ENCODE data around the gene WRAP53.
A peak's percentile ranks its signal among the peaks of the same experiment; 100 is the strongest.

WRAP53 gene

DNA sequence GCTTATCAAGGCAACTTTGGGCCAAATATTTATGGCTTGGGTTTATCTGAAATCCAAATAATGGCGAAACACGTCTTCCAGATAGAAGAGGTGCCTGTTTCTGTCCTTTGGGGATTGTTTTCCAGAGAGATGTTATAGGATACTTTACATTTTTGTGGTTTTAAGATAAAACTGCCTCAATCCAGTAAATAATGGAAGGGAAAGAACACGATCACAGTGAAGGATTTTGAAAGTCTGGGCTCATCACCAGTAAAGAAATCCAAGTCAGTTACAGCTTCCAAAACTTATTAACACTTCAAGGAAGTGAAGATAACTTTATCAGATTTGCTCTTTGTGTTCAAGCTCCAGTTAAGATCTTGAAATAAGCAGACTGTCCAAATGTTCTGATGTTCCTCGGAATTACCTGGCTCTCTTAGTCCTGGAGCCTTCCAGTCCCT, 59.4 kb downstream of the WRAP53 start:
- no peak for DNase-seq

DNA sequence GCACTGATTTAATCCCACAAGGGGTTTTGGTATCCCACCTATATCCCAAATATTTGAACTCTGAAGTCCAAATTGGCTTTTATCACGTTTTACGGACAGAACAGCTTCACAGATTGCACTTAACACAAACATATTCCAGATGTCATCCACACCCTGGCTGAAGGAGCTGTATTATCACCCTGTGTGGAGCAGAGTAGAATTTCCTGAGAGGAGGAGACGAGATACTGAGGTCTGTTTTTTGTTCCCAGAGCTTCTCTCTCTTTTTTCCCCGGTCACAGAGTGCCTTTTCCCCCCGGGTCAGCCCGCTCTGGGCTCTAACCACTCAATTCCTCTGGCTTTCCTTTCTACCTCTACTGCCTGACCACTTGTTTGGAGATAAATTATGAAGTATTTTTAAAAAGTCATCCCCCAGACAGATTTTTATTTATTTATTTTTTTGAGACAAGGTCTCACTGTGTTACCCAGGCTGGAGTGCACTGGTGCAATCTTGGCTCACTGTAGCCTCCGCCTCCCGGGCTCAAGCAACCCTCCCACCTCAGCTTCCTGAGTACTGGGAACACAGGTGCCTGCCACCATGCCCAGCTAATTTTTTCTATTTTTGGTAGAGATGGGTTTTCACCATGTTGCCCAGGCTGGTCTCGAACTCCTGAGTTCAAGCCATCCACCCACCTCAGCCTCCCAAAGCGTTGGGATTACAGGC, 59.9 kb downstream of the WRAP53 start:
- no peak for DNase-seq

DNA sequence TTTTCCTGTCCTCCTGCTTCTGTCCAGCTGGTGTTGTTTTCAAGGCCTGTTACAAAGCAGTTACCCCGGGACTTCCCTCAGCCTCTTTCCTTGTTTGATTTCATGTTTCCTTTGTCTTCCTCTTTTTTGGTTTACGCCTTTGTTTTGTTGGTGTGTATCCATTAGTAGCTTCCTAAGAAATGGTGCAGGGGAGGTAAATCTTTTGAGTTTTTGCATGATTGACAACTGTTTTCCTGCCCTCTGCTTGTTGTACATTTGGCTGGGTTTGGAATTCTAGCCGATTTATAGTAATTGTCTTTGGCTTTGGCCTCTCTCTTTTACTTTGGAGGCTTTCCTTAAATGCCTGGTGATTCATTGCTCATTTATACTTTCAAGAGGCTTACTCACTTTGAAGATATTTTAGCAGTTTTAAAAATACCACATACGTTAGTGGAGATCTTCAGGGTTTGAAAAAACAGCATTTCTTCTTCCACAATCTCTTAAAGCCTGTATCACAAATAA, 62.1 kb downstream of the WRAP53 start:
- DNase-seq, result peak; percentile 49

Data from amniotic stem cell (primary cell).